Measurements from ENCODE around the gene PCIF1. TPM values are rescaled to one million over a fixed set of nuclear protein-coding genes. Genes with fewer than 3 reads are reported as not detected.

Gene PCIF1
- total and polyA plus RNA-seq, 9 of the 15 experiments (the other 6 are each of a cell fraction or from before 2014, with no cell fraction given), result 5.8 to 29.4 (median 11.3) TPM

GRCh38 chr20:45910670-45911485 is 23.6 kb upstream of the PCIF1 start (continued):
- TF ChIP-seq SAFB2 (IDR thresholded peaks at IDR 0.05; ENCODE audit: borderline replicate concordance, low read depth, low read length, severe bottlenecking) (no peak), GTF3C2 (IDR thresholded peaks at IDR 0.05; ENCODE audit: borderline replicate concordance, extremely low read depth, insufficient read length) (no peak), ZFP1 (CRISPR knock-in tag; IDR thresholded peaks at IDR 0.05) (no peak), DMBX1 (CRISPR knock-in tag; IDR thresholded peaks at IDR 0.05; ENCODE audit: borderline replicate concordance) (no peak; the same call in 1 of the 2 replicates), ATF3 (IDR thresholded peaks at IDR 0.05) (peak; percentile 99), ATF3 (CRISPR knock-in tag; conservative IDR thresholded peaks at IDR 0.05) (peak; percentile 97), HMBOX1 (IDR thresholded peaks at IDR 0.05) (no peak), ZNF274 (IDR thresholded peaks at IDR 0.05; ENCODE audit: borderline replicate concordance, low read depth, low read length) (no peak), THAP7 (CRISPR knock-in tag; IDR thresholded peaks at IDR 0.05) (no peak), TAF15 (IDR thresholded peaks at IDR 0.05; ENCODE audit: low read depth, low read length) (no peak), MAFG (tag; conservative IDR thresholded peaks at IDR 0.05) (0 out of 2 replicates have a peak, but pooled peaks have one; percentile 27), TRIM28 (IDR thresholded peaks at IDR 0.05) (no peak), BRD9 (IDR thresholded peaks at IDR 0.05; ENCODE audit: low read depth, partially characterized antibody) (no peak), GABPA (tag; conservative IDR thresholded peaks at IDR 0.05; ENCODE audit: low read depth) (peak; percentile 83), ZNF431 (CRISPR knock-in tag; IDR thresholded peaks at IDR 0.05) (no peak), BACH1 (tag; IDR thresholded peaks at IDR 0.05) (no peak), ESRRA (IDR thresholded peaks at IDR 0.05; ENCODE audit: borderline replicate concordance, low read depth) (no peak), KAT2B (IDR thresholded peaks at IDR 0.05; ENCODE audit: low read depth, low read length) (no peak), GABPB2 (CRISPR knock-in tag; conservative IDR thresholded peaks at IDR 0.05) (no peak), PHB (CRISPR knock-in tag; IDR thresholded peaks at IDR 0.05) (no peak), RBM25 (IDR thresholded peaks at IDR 0.05; ENCODE audit: low read depth, low read length, severe bottlenecking) (no peak)

All from K562 (cell line).